Epidermal melanocyte (primary cell): Measurements from ENCODE around the gene PFN4.
"Not testable (repeated sequence)": the region's sequence is repeated elsewhere in the genome, so short reads cannot be mapped to it uniquely, and the experiment has no call there.

Experiments used
- DNase-seq: peaks from one replicate; pipeline ENCODE4 v3.0.0; 2011; ENCODE audit warnings: low spot score; ENCODE audit not compliant: insufficient read length

Gene PFN4, protein sequence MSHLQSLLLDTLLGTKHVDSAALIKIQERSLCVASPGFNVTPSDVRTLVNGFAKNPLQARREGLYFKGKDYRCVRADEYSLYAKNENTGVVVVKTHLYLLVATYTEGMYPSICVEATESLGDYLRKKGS

DNA sequence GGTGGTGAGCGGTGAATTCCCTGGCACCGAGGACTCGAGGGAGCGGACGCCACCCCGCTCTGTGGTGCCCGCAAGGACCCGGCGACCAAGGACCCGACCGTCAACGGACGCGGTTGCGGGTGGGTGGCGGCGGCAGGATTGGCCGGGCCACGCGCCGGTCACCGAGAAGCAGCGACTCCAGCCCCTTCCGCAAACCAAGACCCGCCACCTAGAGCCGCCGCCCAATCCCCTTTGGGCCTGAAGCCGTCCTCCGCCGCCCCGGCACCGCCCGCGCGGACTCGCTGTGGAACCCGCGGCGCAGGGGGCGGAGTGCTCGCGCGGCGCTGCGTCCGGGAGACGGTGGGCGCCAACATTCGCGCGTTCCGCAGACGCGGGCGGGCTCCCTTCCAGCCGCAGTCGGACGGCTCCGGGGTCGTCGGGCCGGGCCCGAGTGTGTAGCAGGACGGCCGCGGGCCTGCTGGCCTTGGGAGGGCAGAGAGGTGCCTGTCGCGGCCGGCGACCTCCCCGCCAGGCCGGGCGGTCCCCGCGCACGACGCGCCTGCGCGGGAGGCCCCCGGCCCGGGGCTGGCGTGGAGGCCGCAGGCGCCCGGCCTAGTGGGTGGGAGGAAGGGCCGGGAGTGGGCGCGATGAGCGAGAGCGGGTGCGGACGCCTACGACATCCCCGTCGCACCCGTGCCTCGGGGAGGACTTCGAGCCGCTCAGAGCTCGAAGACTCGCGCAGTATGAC is at the start of gene PFN4, which contains the start of gene FAM228B:
Gene PFN4 (minus strand): TSS at position 140 of the 727 bp plus-strand sequence. CDS start 799 bp downstream, outside the sequence.
Gene FAM228B (plus strand): TSS at position 275 of the 727 bp plus-strand sequence. CDS start 893 bp downstream, outside the sequence.
- peak; percentile 66 for DNase-seq

DNA sequence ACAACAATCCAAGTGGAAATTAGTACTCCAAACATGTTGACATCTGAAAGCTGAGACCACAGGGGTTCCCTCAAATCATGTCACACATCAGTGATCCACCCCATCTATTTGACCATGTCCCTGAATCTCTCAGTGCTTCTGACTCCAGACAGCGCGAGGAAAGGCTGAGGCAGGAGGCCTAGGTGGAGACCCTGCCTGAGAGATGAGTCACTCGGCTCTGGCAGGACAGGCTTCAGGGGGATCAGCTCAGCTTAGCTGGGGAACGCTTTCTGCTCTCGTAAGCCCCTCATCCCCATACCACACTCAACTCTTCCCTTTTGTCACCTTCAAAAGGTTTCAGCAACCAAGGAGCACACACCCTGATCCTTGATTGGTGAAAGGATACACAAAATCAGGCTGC is 45.9 kb upstream of the PFN4 start:
- no peak for DNase-seq

DNA sequence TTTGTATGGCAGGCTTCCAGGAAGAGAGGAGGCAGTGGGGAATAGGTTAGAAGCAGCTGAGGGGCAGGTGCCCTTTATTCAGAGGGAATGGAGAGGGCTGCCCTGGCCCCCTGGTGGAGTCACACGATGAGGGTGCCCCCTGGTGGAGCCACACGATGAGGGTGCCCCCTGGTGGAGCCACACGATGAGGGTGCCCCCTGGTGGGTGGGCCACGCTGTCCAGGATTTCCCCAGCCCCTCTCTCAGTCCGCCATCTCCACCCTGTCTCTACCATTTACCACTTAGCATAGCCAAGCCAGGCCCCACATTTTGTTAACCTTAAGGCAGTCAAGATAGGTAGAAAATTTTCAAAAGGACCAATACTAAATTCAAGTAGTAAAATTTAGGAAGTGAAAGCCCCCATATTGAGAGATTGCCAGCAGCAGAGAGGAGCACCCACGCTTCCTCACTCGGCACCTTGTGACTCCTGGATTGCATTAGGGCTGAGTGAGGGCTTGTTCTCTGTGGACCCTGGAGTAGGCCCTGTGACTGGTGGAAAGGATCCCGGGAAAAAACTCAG is 41.4 kb upstream of the PFN4 start:
- no peak for DNase-seq

DNA sequence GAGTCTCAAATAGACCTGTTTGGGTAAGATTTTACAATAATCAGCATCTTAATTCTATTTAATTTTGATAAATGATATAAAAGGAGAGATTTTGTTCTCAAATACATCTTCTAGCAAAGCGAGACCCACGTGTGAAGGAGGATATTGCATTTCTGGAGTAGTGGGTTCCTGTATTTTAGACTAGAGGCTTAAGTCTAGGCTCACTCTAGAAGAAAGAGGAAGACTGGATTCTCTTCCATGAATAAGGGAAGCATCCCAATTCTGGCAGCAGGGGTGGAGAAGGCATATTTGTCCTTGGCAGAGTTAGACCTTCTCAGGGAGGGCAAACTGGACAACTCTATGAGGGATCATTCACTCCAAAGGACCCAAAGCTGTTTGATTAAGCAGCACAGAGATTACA is 40.5 kb upstream of the PFN4 start:
- DNase-seq: no peak

GRCh38 chr2:24163186-24163585 is 40.1 kb upstream of the PFN4 start:
- no peak for DNase-seq

DNA sequence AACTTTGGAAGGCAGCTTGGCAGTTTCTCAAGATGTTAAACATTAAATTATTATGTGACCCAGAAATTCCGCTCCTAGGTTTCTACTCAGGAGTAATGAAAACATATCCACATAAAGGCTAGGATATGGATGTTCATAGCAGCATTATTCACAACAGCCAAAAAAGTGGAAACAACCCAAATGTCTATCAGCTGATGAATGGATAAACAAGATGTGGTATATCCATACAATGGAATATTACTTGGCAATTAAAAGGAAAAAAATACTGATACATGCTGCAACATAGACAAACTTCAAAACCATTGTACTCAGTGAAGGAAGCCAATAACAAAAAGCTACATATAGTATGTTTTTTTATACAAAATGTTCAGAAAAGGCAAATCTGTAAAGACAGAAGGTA is 39.4 kb upstream of the PFN4 start:
- no peak for DNase-seq

DNA sequence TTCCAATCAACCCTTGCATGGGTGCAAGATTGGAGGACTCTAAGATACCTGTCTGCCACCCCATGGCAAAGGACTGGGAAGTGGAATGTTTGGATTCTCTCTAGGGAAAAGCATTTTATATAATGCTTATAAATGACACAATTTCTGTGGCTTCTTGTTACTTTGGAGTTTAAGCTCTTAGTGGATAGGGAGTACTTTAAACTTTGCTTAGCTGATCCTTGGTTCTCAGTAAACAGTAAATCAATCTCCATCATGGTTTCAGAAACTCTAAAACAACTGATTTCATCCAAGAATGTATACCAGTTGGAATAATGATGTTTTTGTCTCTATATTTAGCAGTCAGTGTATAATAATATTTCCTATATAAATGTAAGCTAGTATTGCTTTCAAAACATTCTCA is 37.6 kb upstream of the PFN4 start:
- no peak for DNase-seq

DNA sequence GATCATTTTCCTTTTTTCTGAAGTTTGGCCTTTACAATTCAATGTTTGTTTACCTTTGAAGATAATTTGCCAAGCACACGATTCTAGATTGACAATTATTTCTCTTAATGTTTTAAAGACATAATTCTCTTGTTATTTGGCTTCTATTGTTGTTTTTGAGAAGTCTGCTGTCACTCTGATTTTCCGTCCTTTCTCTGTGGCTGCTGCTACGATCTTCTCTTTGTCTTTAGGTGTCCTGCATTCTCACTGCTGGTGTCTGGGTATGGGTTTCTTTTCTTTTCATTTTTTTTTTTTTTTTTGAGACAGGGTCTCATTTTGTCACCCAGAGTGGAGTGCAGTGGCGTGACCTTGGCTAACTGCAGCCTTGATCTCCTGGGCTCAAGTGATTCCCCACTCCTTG is 36.6 kb upstream of the PFN4 start:
- DNase-seq: no peak

DNA sequence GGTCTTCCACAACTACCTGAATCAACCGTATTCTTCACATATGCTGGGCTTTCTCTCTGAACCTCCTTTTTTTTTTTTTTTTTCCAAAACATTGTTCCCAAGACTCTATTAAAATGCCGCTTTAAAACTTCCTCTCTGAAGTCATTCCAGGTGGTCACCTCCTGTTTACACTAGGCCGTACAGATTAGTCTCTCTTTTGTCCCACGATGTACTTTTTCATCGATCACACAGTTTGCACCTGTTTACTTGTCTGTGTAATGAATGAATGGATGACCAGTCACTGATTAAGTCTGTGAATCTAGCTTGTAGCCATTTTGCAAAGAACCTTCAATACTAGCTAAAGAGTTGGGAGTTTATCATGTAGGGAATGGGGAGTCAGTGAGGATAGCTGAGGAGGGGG is 35.0 kb upstream of the PFN4 start:
- DNase-seq: no peak

DNA sequence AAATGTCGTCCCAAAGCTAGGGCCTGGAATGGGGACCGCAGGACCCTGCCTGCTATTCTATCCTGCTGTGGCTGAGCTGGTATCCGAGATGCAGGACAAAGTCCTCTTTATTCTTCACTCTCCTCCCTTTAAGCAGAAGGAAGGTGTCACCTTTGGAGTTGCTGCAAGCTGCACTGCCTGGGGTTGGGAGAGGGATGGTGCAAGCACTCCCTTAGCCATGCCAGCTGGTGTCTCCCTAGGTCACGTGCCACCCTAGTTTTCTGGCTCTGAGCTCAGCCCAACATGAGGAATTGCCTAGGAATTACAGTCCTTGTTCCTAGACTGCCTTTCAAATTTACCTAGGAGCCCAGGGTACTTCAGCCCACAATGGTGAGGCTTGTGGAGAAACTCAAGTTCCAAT is 30.3 kb upstream of the PFN4 start:
- DNase-seq: no peak

DNA sequence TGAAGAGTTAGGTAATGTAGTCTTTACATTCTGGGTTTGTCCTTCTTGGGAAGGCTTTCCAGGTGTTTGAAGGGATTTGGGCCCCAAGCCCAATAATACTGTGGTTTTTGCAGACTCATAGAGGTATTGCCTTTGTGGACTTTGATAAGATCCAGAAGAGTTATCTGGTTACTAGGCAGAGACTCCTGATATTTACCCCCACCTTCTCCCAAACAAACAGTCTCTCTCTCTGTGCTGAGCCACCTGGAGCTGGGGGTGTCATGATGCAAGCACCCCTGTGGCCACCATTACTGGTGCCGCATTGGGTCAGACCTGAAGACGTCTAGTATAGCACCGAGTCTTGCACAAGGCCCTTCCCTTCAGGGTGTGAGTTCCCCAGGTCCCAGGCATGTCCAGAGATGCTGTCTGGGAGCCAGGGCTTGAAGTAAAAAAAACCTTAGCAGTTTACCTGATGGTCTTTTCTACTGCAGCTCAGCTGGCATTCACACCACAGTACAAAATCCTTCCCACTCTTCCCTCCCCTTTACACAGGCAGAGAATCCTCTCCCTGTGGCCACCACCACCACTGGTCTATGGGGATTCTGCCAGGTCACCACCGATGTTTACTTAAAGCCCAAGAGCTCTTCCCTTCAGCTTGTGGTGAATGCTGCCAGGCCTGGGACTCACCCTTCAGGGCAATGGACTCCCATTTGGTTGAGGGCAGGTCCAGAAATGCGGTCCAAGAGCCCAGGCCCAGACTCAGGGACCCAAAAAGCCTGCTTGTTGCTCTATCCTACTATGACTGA is 29.5 kb upstream of the PFN4 start:
- DNase-seq: no peak

DNA sequence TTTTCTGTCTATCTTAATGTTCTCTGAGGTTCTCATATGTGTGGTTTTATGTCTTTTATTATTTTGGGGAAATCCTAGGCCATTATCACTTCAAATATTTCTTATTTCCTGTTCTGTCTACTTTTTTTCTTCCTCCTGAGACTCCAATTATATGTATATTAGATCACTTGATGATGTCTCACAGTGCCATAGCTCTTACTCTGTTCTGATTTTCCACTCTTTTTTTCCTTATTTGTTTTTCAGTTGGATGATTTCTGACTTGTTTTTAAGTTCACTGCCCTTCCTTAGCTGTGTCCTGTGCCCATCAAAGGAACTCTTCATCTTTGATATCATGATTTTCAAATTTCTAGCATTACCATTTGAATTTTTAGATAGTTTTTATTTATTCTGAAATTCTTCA is 24.2 kb upstream of the PFN4 start:
- DNase-seq: no peak

- DNase-seq: not testable (repeated sequence)
Measured at GRCh38 chr2:24140305-24140704, 17.2 kb upstream of the PFN4 start.

- no peak for DNase-seq
Measured at GRCh38 chr2:24132543-24132942, 9.4 kb upstream of the PFN4 start.

DNA sequence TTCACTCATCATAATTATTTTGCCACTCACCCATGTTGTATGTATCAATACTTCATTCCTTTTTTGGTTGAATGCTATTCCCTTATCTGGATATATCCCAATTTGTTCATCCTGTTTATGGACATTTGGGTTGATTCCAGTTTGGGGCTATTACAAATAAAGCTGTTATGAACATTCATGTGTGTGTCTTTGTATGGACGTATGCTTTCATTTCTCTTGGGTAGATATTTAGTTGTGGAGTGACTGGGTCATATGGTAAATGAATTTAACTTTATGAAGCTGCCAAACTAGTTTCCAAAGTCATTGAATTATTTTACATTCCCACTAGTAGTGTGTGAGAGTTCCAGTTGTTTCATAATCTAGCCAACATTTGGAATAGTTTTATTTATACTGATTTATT is 2.8 kb upstream of the PFN4 start:
- DNase-seq: no peak

GRCh38 chr2:24123922-24124580 is 917 bp upstream of the PFN4 start:
- peak; percentile 28 for DNase-seq

- no peak for DNase-seq
Measured at GRCh38 chr2:24122366-24123194, 554 bp downstream of the PFN4 start.

DNA sequence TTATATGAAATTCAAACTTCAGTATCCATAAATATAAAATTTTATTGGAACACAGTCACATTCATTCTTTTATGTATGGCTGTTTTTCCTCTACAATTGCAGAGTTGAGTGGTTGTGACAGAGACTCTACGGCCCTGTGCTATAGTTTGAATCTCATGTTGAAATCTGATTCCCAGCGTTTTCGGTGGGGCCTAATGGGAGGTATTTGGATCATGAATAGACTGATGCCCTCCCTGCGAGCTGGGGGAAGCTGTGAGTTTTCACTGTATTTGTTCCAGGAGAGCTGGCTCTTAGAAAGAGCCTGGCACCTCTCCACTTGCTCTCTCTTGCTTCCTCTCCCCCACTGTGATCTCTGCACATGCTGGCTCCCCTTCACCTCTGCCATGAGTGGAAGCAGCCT is 1.7 kb downstream of the PFN4 start:
- DNase-seq: no peak

DNA sequence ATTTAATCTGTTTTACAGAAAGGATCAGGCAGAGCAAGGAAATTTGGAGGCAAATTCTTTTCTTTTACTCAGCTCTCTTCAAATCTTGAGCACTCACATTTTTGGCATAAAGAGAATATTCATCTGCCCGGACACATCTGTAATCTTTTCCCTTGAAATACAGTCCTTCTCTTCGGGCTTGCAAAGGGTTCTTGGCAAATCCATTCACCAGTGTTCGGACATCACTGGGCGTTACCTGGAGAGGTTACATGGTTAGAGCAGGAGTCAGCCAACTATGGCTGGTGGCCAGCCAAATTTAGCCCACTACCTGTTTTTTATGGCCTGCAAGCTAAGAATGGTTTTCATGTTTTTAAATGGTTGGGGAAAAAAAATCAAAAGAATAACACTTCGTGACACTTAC is 2.1 kb downstream of the PFN4 start:
- DNase-seq: no peak

- no peak for DNase-seq
Measured at GRCh38 chr2:24117902-24118301, 5.2 kb downstream of the PFN4 start.

GRCh38 chr2:24115057-24115456 is 8.1 kb downstream of the PFN4 start:
- DNase-seq: no peak
